NCI-H2196 treated with DMSO at 0.1 percent for 48 hours (cell line): ENCODE measurements around the gene C17orf107.

ENCODE experiments used
- DNase-seq: peaks from one replicate; lab custom pipeline; 2025; ENCODE audit not compliant: unreplicated experiment; lab: John Stamatoyannopoulos, UW

Gene C17orf107

DNA sequence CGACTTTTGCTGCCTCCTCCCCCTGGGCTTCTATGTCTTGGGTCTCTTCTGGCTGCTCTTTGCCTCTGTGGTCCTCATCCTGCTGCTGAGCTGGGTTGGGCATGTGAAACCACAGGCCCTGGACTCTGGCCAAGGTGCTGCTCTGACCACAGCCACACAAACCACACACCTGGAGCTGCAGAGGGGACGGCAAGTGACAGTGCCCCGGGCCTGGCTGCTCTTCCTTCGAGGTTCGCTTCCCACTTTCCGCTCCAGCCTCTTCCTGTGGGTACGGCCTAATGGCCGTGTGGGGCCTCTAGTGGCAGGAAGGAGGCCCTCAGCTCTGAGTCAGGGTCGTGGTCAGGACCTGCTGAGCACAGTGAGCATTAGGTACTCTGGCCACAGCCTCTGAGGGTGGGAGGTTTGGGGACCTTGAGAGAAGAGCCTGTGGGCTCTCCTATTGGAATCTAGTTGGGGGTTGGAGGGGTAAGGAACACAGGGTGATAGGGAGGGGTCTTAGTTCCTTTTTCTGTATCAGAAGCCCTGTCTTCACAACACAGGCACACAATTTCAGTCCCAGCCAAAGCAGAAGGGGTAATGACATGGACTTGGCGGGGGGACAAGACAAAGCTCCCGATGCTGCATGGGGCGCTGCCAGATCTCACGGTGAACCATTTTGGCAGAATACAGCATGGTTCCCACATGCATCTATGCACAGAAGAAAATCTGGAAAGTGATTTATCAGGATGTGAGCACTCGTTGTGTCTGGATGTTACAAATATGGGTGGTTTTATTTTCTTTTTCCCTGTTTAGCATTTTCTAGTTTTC lies 35.0 kb downstream of the C17orf107 start:
- no peak for DNase-seq

DNA sequence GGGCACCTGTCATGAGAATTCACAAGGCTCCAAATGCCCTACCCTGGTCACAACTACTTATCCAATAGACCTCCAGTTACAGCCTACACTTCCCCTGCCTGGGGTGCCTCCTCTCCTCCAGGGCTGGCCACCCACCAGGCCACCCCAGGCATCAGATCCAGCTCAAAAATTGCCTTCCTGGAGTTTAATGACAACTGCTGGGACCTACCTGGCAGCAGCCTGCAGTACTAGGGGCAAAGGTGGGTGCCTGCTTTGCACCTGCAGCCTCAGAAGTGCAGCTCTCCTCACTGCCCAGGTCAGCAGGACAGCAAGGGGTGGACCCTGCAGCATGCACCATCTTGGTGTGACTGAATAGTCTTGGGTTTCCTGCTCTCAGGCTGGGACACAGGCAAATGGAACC lies 36.3 kb downstream of the C17orf107 start:
- no peak for DNase-seq

DNA sequence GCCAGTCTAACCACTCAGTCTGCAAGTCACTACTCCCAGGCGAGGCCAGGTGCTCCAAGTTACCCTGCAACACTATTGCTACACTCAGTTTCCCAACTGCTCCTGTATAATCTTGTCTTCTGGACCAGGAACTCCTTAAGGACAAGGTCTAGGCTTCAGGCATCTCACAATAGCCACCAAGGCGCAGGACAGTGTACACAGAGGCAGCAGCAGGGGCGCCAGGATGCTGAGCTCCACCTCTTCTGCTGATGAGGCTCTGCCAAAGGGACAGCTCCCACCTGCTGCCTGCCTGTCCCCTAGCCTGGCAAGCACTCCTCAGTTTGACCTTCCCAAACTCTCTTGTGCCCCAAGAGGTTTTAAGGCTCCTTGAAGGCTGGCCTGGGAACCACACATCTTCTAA lies 37.1 kb downstream of the C17orf107 start:
- no peak for DNase-seq

DNA sequence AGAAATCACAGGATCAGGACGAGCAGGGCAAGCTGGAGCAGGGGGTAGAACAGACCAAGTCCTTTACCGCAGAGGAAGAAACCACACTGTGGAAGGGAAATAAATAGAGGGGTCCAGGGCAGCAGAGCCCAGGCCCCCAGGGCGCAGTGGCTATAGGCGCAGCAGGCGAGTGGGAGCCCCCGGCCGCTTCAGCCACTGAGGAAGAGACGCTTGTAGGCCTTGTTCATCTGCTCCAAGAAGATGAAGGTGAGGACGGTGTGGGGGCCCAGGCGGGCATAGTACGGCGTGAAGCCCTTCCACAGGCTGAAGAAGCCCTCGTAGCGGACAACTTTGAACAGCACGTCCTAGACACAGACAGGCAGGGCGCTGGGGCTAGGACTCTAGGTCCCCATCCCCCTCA lies 38.2 kb downstream of the C17orf107 start:
- DNase-seq = no peak

DNA sequence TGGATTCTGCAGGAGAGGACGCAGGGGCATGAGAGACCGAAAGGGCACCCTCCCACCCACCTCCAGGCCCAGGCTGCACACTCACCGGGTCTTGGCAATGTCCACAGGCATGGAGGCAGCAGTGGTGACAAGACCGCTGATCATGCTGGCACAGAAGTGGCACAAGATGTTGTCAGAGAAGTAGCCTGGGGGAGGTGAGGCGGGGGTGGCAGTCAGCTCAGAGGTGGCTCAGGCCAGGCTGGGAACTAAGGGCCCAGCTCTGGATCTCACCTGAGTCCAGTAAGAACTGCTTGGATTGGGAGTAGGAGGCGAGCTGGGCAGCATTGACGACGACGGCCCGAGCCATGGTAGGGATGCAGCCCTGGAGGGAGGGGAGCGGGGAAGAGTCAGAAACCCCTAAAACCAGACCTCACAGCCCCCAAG lies 38.7 kb downstream of the C17orf107 start:
- no peak for DNase-seq

DNA sequence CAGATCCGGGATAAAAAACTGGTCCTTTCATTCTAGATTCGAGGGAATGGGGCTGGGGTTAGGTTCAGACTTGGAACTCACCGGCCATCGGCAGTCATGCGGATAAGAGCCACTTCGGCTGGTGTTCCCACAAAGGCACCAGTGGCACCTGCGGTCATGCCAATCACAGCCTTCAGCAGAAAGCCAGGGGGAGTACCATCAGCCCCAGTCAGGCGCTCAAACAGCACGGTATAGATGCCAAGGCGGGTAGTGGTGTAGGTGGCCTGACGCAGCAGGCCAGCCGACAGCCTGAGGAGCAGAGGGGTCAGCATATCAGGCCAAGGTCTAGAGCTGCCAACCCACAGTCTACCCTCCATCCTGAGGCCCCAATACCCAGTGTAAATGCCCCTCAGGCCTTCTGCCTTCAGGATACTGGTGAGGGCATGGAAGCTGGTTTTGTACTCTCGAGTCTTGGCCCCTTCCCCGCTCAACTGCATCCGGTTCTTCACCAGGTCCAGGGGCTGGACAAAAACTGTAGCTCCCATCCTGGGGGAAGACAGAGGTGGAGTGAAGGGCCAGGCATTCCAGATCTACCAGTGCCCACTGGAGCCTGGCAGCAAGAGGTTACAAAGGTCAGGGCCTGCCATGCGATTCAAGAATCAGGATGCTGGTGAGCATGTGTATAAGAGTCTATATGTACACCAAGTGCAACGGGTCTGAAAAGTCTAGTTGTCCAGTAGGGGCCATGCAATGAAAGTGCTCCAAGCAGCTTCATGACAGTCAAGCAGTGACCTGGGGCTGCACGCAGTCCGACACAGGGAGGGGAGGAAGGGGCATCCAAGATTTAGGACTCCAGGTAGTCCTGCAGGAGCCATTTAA lies 39.6 kb downstream of the C17orf107 start:
- DNase-seq = no peak

DNA sequence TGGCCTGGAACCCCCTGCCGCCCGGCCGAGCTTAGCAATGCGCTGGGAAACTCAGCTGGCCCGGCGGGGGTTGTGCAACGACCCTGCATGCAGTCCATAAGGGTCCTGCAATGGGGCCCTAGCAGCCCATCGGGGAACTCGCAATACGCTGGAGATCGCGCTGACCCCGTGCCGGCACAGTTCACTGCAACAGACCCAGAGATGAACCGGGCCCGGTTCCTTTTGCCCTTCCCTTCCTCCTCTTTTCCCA lies 40.1 kb downstream of the C17orf107 start:
- no peak for DNase-seq

DNA sequence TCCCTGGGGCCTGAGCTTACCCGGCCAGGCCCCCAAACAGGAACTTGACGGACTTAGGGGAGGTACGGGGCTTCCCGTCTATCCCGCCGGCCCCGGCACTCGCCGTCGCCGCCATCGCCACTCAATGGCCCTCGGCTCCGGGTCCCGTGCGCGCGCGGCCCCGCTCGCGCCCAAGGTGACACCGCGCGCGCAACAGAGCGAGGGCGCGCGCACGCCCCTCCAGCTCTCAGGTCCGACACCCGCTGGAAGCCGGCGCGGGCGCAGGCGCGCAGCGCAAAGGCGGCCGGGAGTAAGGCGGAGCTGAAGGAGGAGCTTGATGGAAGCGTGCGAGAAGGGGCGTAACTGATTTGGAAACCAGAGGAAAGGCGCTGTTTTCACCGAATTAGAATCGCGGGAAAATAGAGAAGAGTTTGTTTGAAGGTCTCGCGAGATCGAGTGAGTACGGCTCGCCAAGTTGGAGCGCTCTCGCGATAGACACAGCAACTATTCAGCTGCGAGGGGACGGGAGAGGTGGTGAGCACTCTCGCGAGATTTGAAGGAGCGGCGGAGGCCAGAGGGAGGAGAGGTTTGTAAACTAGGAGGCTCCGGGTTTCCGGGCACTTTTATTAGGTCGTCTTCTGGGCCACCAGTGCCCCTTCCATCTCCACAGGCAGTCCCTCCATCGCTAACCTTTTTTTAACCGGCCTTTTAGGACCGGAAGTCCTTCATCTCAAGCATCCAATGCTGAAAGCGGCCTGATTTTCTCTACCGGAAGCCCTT lies 40.6 kb downstream of the C17orf107 start, which contains the start of the genes RNF167 and SLC25A11:
RNF167 (plus strand) TSS at position 473 of the 759 bp plus-strand sequence. CDS start 642 bp downstream, outside the sequence.
SLC25A11 (minus strand) TSS at position 251 of the 759 bp plus-strand sequence; CDS start at position 115, 136 bp downstream.
- DNase-seq = peak; percentile 84

DNA sequence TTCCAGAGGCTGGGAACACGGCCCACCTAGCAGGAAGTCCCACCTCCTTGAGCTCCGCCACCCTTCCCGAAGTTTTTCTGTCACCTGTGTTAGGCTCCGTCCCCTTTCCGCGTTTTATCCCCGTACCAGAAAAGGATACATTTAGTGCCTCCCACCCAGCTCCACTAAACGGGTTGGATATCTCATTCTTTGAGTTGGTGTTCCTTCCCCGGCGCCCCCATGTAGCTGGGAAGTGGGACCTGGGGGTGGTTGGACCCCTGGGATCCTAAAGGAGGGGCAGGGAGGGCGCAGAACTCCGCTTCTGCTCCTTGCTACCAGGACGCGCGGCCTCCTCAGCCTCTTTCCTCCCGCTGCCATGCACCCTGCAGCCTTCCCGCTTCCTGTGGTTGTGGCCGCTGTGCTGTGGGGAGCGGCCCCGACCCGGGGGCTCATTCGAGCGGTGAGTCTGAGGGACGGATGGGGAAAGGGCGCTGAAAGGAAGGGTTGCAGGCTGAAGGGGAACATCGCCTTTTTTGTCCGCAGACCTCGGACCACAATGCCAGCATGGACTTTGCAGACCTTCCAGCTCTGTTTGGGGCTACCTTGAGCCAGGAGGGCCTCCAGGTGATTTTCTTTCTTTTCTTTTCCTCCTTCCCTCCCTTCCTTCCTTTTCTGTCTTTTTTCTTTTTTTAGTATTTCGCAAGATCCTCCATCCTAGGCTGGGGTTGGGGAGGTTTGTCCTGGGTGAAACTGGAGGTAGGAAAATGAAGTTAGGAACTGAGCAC lies 41.4 kb downstream of the C17orf107 start:
- no peak for DNase-seq

DNA sequence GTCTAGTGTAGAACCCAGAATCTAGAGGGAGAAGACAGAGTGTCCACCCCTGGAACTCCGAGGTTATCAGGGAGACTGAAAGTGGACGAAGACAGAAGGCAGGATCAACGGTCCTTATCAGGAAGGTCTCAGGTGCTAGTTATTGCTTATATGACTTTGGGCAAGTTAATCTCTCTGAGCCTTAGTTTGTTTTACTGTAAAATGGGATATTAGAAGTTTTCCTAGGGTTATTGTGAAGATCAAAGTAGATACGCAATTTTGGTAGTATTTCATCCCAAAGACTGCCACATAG lies 41.9 kb downstream of the C17orf107 start:
- DNase-seq = no peak

DNA sequence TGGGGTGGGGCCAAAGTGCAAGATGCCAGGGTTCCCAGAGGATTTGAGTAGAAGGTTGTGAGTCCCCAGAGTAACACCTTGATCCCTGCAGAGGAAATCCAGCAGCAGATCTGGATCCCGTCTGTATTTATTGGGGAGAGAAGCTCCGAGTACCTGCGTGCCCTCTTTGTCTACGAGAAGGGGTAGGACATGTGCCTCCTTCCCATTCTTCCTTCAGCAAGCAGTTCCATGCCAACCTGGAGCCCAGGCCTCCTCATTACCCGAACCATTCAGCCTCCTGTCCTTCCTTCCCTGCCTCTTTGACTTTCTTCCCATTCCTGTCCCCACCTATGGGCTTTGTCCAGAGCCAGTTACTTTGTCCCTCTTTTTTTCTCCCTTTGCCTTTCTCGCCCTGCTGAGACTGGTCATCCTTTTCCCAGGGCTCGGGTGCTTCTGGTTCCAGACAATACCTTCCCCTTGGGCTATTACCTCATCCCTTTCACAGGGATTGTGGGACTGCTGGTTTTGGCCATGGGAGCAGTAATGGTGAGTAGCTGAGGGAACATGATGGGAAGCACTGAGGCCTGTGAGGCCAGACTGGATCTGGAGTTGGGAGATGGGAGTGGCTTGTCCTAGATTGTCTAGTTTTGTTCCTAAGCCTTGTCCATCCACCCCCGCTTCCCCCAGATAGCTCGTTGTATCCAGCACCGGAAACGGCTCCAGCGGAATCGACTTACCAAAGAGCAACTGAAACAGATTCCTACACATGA lies 43.6 kb downstream of the C17orf107 start:
- no peak for DNase-seq

DNA sequence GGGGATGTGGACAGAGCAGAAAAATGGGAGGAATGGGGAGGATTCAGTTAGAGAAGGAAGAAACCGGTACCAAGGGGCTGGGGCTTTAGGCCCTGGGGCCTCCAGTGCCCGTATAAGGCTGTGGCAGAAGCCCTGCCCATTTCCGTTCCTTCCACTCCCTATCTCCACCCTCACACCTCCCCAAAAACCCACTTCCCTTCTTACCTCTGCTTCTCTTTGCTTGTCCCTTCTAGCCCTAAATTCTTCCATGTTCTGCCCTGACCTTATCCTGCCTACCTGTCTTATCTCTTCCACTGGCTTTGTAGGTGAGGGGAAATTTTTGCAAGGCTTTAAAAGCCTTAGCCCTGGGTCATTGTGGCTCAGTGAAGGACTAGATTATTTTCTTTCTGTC lies 44.8 kb downstream of the C17orf107 start:
- DNase-seq = no peak

DNA sequence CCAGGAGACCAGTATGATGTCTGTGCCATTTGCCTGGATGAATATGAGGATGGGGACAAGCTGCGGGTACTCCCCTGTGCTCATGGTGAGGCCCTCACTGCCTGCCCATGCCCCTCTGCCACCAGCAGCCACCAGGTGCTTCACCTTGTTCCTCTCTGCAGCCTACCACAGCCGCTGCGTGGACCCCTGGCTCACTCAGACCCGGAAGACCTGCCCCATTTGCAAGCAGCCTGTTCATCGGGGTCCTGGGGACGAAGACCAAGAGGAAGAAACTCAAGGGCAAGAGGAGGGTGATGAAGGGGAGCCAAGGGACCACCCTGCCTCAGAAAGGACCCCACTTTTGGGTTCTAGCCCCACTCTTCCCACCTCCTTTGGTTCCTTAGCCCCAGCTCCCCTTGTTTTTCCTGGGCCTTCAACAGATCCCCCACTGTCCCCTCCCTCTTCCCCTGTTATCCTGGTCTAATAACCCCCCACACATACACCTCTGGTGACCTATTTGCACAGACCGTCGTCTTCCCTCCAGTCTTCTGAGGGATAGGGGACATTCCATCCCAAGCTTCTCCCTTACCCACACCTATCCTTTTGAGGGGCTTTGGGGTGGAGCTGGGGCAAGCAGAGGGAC lies 45.3 kb downstream of the C17orf107 start:
- DNase-seq = no peak

DNA sequence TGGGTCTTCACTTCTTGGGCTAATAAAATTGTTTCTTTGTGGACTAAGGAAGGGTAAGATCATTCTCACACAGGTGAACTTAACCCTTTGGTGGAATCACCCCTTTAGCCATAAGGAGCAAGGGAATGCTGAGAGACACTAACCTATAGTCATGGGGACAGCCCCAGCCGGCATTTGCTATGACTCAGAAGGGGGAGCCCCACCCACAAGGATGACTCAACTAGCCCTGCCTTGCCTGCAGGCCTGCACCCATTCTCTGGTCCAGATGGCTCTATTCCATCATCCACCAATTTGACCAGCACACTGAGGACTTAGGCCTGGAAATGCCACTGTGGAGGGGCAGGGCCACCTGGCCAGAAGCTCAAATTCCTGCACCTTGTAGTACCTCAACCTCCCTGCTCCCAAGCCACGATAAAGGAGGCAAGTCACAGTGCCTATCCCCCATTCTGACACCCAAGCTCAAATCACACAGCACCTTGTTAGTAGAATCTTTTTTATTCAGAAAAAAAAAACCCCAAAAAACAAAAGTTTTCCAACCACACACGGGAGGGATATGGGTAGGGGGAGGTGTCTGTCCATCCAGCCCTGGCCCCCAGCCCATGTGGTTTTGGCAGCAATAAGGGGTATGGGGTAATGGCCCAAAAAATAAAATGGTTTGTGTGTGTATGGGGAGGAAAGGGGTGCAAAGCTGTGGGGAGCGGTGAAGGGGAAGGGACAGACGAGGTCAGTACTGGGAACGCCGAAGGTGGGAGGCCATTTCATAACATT lies 46.0 kb downstream of the C17orf107 start:
- DNase-seq = no peak

DNA sequence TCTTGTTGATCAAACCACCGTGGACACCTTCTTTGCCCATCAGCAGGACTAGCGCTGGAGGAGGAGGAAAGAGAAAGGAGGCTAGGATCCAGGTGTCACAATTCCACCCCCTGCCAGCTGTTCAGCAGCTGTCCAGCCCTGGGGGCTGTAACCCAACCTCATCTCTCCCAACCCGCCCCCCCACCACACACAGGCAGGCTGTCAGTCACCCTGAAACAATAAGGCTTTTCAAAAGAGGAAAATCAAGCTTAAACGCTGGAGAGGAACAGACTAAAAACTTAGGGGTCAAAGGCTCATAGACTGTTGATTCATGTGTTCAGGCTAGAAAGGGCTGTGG lies 46.6 kb downstream of the C17orf107 start:
- DNase-seq = no peak

DNA sequence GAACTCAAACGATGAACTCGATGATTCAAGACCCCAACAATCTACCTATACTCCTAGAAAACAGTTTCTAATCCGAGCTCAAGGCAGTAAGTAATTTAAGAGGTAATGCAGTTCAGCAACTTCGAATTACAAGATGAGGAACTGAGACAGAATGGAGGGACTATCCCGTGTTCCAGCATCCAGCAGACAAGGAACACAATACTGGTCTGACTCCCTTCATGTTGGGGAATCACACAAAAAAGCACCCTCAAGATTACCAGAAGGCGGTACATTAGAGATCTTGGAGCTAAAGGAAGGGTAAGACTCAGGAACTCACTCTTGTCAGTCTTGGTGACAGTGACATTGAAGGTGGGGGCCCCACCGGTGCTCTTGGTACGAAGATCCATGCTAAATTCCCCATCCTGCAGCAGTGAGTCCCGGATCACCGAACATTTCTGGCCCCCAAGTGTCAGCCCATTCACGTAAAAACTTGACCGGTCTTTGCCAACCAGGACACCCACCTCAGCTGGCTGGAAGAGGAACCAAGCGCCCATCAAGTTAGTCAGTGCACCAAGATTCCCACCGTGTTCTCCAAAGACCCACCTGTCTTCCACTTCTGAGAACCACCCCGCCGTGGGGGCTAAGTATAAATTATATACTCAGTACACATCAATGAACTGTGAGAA lies 47.1 kb downstream of the C17orf107 start:
- no peak for DNase-seq

DNA sequence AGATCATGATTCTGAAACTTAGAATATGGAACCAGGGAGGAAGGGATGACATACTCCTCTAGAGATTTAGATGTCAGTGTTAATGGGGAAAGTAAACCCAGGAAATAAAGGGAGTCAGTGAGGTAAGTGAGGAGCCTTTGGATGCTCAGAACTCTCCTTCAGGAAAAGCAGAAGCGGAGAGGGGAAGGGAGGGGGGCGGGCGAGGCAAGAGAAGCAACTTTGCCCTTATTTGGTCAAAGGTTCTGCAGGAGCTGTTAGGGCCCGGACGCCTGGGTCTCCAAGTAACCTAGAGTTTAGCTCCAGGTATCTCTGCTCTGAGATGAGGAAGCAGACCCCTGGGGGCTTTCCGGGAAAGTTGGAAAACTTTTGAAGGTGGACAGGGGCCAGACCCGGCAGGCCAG lies 47.7 kb downstream of the C17orf107 start:
- DNase-seq = no peak

DNA sequence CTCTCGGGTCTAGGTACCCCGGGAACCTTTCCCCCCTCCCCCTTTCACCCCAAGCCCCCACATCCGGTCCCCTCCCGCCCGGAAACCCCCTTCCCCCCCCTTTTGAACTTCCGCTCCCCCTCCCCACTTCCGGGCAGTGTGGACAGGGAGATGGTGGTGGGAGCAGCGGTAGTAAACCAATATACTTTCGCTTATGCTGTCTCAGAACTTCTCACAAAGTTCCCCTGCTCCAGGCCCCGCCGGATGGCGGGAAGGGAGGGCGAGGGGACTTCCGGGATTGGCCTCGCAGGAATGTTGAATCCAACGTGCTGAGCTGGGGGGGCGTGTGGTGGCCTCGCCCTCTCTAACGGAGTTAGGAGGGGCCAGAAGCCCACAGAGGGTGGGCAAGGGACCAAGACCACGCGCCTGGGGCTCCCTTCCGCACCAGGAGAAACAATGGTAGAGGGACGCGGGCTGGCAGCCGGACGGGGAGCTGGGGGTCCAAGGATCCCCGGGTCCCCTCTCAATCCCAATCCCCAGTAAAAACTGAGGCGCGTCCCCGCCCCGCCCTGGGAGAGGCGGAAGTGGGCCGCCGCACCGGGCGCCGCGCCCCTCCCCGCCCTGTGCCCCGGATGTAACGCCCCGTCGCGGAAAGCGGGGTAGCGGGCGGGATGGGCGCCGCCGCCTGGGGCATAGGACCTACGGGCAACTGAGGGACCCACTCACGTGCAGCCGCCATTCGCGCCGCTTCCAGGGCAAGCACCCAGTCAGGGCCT lies 48.3 kb downstream of the C17orf107 start:
- no peak for DNase-seq
